Astrocyte (in vitro differentiated cells and primary cell): Measurements from ENCODE around the gene LHX2. TPM values are rescaled to one million over a fixed set of nuclear protein-coding genes. Genes with fewer than 3 reads are reported as not detected.
A peak's percentile ranks its signal among the peaks of the same experiment; 100 is the strongest.

Experiments
- DNase-seq: peaks from one replicate; pipeline ENCODE4 v3.0.0-alpha.2; 2010; ENCODE audit warnings: low read depth
- FAIRE-seq: peaks from 2 replicates; lab custom pipeline; 2011; peaks lifted over from hg19 to GRCh38; lab: Jason Lieb, UNC
- H2AFZ ChIP-seq: 2 replicates; pipeline ENCODE4 v1.6.0; 2012; ENCODE audit warnings: low read depth, low read length, inconsistent platforms
- H3K27ac ChIP-seq: 2 replicates; pipeline ENCODE4 v1.5.1; 2011; ENCODE audit warnings: low read depth, low read length, inconsistent platforms
- H3K27me3 ChIP-seq: 2 replicates; pipeline ENCODE4 v1.6.0; 2011; ENCODE audit warnings: low read length, inconsistent platforms; ENCODE audit not compliant: insufficient read depth
- H3K36me3 ChIP-seq: 2 replicates; pipeline ENCODE4 v1.5.1; 2011; ENCODE audit warnings: low read length, inconsistent platforms; ENCODE audit not compliant: insufficient read depth
- H3K4me1 ChIP-seq: 2 replicates; pipeline ENCODE4 v1.5.1; 2011; ENCODE audit warnings: low read length, inconsistent platforms; ENCODE audit not compliant: insufficient read depth
- H3K4me2 ChIP-seq: 2 replicates; pipeline ENCODE4 v1.6.0; 2012; ENCODE audit warnings: low read length, inconsistent platforms
- H3K4me3 ChIP-seq: 2 replicates; pipeline ENCODE4 v1.5.1; 2011; ENCODE audit warnings: low read depth, mild to moderate bottlenecking, low read length, inconsistent platforms; ENCODE audit not compliant: insufficient read depth
- H3K79me2 ChIP-seq: 2 replicates; pipeline ENCODE4 v1.6.0; 2012; ENCODE audit warnings: mild to moderate bottlenecking, low read length, inconsistent platforms; ENCODE audit not compliant: insufficient read depth
- H3K9ac ChIP-seq: 2 replicates; pipeline ENCODE4 v1.6.0; 2012; ENCODE audit warnings: mild to moderate bottlenecking, low read length, inconsistent platforms
- H3K9me3 ChIP-seq: 2 replicates; pipeline ENCODE4 v1.5.1; 2012; ENCODE audit warnings: low read depth, mild to moderate bottlenecking, low read length, inconsistent platforms; ENCODE audit not compliant: insufficient read depth
- H4K20me1 ChIP-seq: 2 replicates; pipeline ENCODE4 v1.6.0; 2012; ENCODE audit warnings: low read length, inconsistent platforms; ENCODE audit not compliant: insufficient read depth
- H3K27ac Mint-ChIP-seq: one replicate; pipeline ENCODE4 v1.8.0; 2021; ENCODE audit warnings: mild to moderate bottlenecking, mixed read lengths; ENCODE audit not compliant: unreplicated experiment
- H3K27me3 Mint-ChIP-seq: one replicate; pipeline ENCODE4 v1.8.0; 2021; ENCODE audit warnings: low read depth, mixed read lengths; ENCODE audit not compliant: unreplicated experiment
- H3K36me3 Mint-ChIP-seq: one replicate; pipeline ENCODE4 v1.8.0; 2021; ENCODE audit warnings: low read depth, mixed read lengths; ENCODE audit not compliant: unreplicated experiment
- H3K4me1 Mint-ChIP-seq: one replicate; pipeline ENCODE4 v1.8.0; 2021; ENCODE audit warnings: low read depth, mixed read lengths; ENCODE audit not compliant: unreplicated experiment
- H3K4me3 Mint-ChIP-seq: one replicate; pipeline ENCODE4 v1.8.0; 2021; ENCODE audit warnings: mild to moderate bottlenecking, moderate library complexity, mixed read lengths; ENCODE audit not compliant: unreplicated experiment
- H3K9me3 Mint-ChIP-seq: one replicate; pipeline ENCODE4 v1.8.0; 2021; ENCODE audit warnings: mild to moderate bottlenecking, mixed read lengths; ENCODE audit not compliant: unreplicated experiment
- EZH2 ChIP-seq: IDR thresholded peaks from 2 replicates; pipeline ENCODE4 v1.6.1; 2012; ENCODE audit warnings: mild to moderate bottlenecking, low read length, inconsistent platforms; ENCODE audit not compliant: insufficient read depth
- total RNA-seq: library from RNA; stranded (reverse); gene quantifications from 2 replicates; pipeline ENCODE4 v1.2.1, GENCODE V29; 2021
- TF ChIP-seq, protein P1 (sequence below): IDR thresholded peaks from 2 replicates; pipeline ENCODE4 v1.5.1; 2011; ENCODE audit warnings: low read depth, mild to moderate bottlenecking, inconsistent platforms, low read length, moderate library complexity; ENCODE audit not compliant: insufficient read depth

The LHX2 gene
- total RNA-seq, 1 donor from 2014 or later: 0.14 TPM

DNA sequence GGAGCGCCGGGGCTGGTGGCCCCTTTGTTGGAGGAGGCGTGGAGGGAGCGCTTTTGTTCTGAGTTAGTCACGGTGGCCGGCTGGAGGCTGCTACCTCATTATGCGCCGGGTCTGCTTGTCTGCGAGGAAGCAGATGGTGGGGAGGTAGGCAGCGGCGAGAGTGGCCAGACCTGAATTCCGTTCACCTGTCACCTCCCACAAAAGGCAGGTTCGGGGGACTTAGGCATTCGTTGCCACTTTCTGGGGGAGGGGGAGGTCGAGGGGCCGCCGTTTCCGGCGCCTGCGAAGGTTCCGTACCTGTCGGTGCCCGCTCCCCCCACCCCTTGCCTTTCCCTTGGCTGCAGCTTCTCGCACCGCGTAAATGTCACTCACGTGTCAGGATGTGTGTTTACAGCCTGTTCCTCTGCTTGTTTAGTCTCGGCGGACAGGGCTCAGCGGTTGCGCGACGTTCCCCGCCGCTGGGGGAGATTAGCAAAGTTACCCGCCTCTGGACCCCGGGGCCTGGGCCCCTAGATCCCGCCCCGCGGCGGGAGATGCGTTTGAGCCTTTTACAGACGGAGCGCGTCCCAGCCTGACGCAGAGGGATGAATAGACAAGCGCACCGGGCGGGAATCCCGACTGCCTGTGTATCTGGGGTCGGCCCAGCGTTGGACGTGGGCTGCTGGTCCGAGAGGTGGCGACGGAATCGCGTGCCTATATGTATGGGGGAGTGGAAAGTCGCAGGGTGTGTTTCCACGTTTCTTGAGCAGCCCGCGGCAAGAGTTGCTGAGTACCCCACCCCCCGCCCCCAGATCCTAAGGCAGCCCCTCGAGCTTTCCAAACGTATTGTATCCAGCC lies 2.7 kb upstream of the LHX2 start:
- no peaks in the 10 kb centered on the region for H3K36me3 ChIP-seq
- Mint-ChIP-seq H3K27ac (peak overlapping the region; percentile 80), H3K9me3 (peaks cover 20% of the 10 kb centered on the region), H3K4me1 (peaks cover 7% of the 10 kb centered on the region), H3K36me3 (no peaks in the 10 kb centered on the region), H3K4me3 (no peak overlapping the region), H3K27me3 (peaks cover 71% of the 10 kb centered on the region)
- peak overlapping the region; percentile 16 for H2AFZ ChIP-seq
- H3K9me3 ChIP-seq: no peaks in the 10 kb centered on the region
- peak overlapping the region; percentile 75 for H3K4me2 ChIP-seq
- H3K4me1 ChIP-seq: peaks cover 5% of the 10 kb centered on the region
- TF ChIP-seq, protein P1, sequence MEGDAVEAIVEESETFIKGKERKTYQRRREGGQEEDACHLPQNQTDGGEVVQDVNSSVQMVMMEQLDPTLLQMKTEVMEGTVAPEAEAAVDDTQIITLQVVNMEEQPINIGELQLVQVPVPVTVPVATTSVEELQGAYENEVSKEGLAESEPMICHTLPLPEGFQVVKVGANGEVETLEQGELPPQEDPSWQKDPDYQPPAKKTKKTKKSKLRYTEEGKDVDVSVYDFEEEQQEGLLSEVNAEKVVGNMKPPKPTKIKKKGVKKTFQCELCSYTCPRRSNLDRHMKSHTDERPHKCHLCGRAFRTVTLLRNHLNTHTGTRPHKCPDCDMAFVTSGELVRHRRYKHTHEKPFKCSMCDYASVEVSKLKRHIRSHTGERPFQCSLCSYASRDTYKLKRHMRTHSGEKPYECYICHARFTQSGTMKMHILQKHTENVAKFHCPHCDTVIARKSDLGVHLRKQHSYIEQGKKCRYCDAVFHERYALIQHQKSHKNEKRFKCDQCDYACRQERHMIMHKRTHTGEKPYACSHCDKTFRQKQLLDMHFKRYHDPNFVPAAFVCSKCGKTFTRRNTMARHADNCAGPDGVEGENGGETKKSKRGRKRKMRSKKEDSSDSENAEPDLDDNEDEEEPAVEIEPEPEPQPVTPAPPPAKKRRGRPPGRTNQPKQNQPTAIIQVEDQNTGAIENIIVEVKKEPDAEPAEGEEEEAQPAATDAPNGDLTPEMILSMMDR: no peak
- TF ChIP-seq EZH2: peak; percentile 85
- peaks cover 18% of the 10 kb centered on the region for H3K79me2 ChIP-seq
- peak overlapping the region; percentile 13 for H3K9ac ChIP-seq
- H3K27me3 ChIP-seq: peaks cover 80% of the 10 kb centered on the region
- peaks cover 36% of the 10 kb centered on the region for H4K20me1 ChIP-seq
- no peak overlapping the region for H3K27ac ChIP-seq
- no peak overlapping the region for H3K4me3 ChIP-seq
- DNase-seq (no peak), FAIRE-seq (no peak)

DNA sequence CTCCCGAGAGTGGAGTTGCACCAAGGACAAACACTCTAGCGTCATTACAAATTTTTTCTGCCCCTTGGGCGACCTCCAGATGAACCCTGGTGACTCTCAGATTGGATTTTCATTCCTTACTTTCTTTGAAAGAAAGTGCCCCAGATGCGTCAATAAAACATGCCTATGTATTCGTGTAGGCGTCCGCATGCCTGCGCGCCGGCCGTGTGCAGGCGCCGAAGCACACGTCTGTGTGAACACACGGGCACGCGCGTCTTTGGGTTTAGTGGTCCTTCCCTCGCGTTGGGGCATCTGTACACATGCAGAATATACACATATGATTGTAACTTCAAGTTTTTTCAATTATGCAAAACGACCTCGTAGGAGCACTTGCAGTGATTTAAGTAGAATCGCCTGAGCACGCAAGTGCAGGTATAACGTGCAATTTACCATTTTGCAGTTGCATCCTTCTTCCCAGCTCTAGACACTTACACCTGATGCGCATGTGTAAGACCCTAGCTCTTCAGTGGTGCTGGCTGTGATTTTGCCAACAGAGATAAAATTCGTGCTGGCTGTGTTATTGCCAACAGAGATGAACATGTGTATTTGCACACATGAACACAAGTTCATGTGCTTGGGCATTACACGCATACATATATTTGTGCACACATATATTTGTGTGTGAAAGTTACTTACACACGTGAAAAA lies 1.9 kb upstream of the LHX2 start:
- H3K27ac Mint-ChIP-seq: peak overlapping the region; percentile 80
- peaks cover 19% of the 10 kb centered on the region for H3K9me3 Mint-ChIP-seq
- DNase-seq: no peak
- no peak for FAIRE-seq
- H3K79me2 ChIP-seq: peaks cover 25% of the 10 kb centered on the region
- H3K27me3 Mint-ChIP-seq: peaks cover 71% of the 10 kb centered on the region
- no peak overlapping the region for H3K9ac ChIP-seq
- no peaks in the 10 kb centered on the region for H3K9me3 ChIP-seq
- peaks cover 5% of the 10 kb centered on the region for H3K4me1 ChIP-seq
- no peak overlapping the region for H3K4me3 Mint-ChIP-seq
- peaks cover 42% of the 10 kb centered on the region for H4K20me1 ChIP-seq
- no peak overlapping the region for H3K4me3 ChIP-seq
- H3K36me3 ChIP-seq: no peaks in the 10 kb centered on the region
- peaks cover 7% of the 10 kb centered on the region for H3K4me1 Mint-ChIP-seq
- peaks cover 79% of the 10 kb centered on the region for H3K27me3 ChIP-seq
- H2AFZ ChIP-seq: no peak overlapping the region
- H3K27ac ChIP-seq: no peak overlapping the region
- H3K4me2 ChIP-seq: peak overlapping the region; percentile 75
- TF ChIP-seq EZH2: peak; percentile 11
- TF ChIP-seq, protein P1: no peak
- no peaks in the 10 kb centered on the region for H3K36me3 Mint-ChIP-seq
